ENCODE data around the gene ZNF346. TPM values are rescaled to one million over a fixed set of nuclear protein-coding genes. Genes with fewer than 3 reads are reported as not detected.

The ZNF346 gene
- total RNA-seq, 1 donor from 2014 or later, result 13.4 TPM

- peak; percentile 75 for DNase-seq (ENCODE audit: low read depth)
Measured at GRCh38 chr5:177116631-177117373, 94.3 kb downstream of the ZNF346 start.

DNA sequence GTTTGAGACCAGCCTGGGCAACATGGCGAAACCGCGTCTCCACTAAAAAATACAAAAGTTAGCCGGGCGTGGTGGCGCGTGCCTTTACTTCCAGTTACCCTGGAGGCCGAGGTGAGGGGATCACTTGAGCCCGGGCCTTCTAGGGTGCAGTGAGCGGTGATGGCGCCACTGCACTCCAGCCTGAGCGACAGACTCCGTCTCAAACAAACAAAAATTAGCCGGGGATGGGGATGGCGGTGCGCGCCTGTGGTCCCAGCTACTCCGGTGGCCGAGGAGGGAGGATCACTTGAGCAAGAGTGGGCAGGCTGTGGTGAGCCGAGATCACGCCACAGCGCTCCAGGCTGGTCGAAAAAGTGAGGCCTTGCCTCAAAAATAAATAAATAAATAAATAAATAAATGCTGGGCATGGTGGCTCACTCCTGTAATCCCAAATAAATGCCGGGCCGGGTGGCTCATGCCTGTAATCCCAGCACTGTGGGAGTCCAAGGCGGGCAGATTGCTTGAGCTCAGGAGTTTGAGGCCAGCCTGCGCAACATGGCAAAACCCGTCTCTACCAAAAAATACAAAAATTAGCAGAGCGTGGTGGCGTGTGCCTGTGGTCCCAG is 95.0 kb downstream of the ZNF346 start:
- DNase-seq (ENCODE audit: low read depth), result no peak

GRCh38 chr5:177122566-177122965 is 100.1 kb downstream of the ZNF346 start:
- DNase-seq (ENCODE audit: low read depth), result no peak

DNA sequence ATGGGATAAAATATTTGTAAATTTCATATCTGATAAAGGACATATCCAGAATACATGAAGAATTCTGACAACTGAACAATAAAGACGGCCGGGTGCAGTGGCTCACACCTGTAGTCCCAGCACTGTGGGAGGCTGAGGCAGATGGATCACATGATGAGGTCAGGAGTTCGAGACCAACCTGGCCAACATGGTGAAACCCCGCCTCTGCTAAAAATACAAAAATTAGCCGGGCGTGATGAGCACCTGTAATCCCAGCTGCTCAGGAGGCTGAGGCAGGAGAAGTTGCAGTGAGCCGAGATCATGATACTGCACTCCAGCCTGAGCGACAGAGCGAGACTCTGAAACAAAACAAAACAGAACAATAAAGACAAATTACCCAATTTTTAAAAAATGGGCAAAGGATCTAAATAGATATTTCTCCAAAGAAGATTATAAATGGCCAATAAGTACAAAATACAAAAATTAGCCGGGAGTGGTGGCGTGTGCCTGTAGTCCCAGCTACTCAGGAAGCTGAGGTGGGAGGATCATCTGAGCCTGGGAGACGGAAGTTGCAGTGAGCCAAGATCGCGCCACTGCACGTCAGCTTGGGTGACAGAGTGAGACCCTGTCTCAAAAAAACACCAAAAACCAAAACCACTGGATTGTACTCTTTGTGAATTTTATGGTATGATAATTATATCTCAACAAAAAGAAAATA is 101.4 kb downstream of the ZNF346 start:
- DNase-seq (ENCODE audit: low read depth), result no peak

GRCh38 chr5:177124486-177124991 is 102.0 kb downstream of the ZNF346 start:
- DNase-seq (ENCODE audit: low read depth), result no peak

DNA sequence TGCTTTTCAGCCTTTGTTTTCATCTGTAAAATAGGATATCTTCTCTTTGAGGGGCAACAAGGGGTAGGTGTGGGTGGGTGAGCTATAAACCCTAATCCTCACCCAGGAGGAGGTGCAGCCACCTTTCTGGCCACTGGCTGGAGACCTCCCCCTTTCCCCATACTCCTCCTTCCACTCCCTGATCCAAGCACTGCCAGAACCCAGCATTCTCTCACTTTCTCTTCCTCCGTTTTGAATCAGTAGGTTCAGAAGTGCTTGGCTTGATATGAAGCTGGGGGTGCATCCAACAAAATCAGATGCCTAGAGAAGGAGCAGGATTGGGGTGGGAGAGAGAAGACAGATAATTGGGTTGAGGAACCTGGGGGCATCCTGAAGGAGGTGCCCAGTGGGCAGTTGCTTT is 104.3 kb downstream of the ZNF346 start:
- DNase-seq (ENCODE audit: low read depth), result no peak

DNA sequence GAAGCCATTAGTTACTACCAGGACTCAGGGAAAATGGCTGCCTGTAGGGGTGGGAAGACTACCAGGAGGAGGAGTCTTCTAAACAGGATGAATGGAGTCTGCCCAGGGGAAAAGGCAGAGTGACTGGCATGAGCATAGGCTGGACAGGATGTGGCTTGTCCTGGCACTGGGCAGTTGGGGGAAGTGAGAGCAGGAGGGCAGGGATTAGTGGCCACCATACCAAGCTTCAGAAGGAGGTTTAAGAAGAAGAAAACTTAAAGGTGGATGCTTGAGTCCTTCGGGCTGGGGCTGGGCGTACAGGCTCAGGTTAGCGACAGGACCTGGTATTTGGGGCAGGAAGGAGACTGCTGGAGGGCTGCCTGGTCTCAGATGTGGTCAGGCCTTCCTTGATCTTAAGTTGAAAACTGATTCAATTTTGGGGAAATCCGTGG is 106.1 kb downstream of the ZNF346 start:
- DNase-seq (ENCODE audit: low read depth), result peak; percentile 66

- no peak for DNase-seq (ENCODE audit: low read depth)
Measured at GRCh38 chr5:177130211-177131018, 107.9 kb downstream of the ZNF346 start.

Other genes with a start within 250 kb of the ZNF346 start
- gene UNC5A, start 212.1 kb upstream of the ZNF346 start, total RNA-seq, result 0.21 and 0.68 TPM in 2 replicates
- not detected in 2 replicates for gene HK3, start 123.3 kb upstream of the ZNF346 start, total RNA-seq
- 23.3 and 25.8 TPM in 2 replicates for gene UIMC1, start 15.9 kb upstream of the ZNF346 start, total RNA-seq
- 128 and 222 TPM in 2 replicates for gene FGFR4, start 64.2 kb downstream of the ZNF346 start, total RNA-seq
- gene NSD1, start 111.1 kb downstream of the ZNF346 start, total RNA-seq, result 37.0 and 39.6 TPM in 2 replicates